SU-DHL-6 (cell line): ENCODE results near the gene F13B.
"Not testable (repeated sequence)": the region's sequence is repeated elsewhere in the genome, so short reads cannot be mapped to it uniquely, and the experiment has no call there.

Experiments used
- H2AFZ ChIP-seq: fragments of 200-600 bp; sonication (generic); 2 replicates; pipeline ENCODE4 v1.6.1; 2014; ENCODE audit warnings: low read depth, mild to moderate bottlenecking, moderate library complexity, mixed read lengths, antibody characterized with exemption, low read length; ENCODE audit not compliant: severe bottlenecking
- H3F3A ChIP-seq: fragments of 200-600 bp; shearing (Covaris generic); 2 replicates; pipeline ENCODE4 v1.6.0; 2016; ENCODE audit warnings: antibody characterized with exemption, mild to moderate bottlenecking; ENCODE audit not compliant: insufficient read depth
- H3K27ac ChIP-seq: fragments of 200-600 bp; sonication (generic); 2 replicates; pipeline ENCODE4 v1.5.1; 2016; ENCODE audit warnings: low read depth, mild to moderate bottlenecking, low read length, moderate library complexity, mixed read lengths
- H3K27me3 ChIP-seq: fragments of 200-600 bp; sonication (generic), shearing (Covaris generic); 2 replicates; pipeline ENCODE4 v1.6.0; 2014; ENCODE audit warnings: mild to moderate bottlenecking, low read length
- H3K36me3 ChIP-seq: fragments of 200-600 bp; sonication (generic); 2 replicates; pipeline ENCODE4 v1.6.1; 2014; ENCODE audit warnings: mild to moderate bottlenecking, low read length, mixed read lengths
- H3K4me2 ChIP-seq: fragments of 300-600, 200-600 bp; shearing (Covaris generic), sonication (generic); 2 replicates; pipeline ENCODE4 v1.6.0; 2014; ENCODE audit warnings: low read length, low read depth, mild to moderate bottlenecking; ENCODE audit not compliant: poor library complexity, severe bottlenecking
- H3K4me3 ChIP-seq: fragments of 200-600 bp; sonication (generic); 2 replicates; pipeline ENCODE4 v1.5.1; 2014; ENCODE audit warnings: antibody characterized with exemption, low read length, mild to moderate bottlenecking, mixed read lengths; ENCODE audit not compliant: insufficient read depth, poor library complexity, severe bottlenecking
- H3K79me2 ChIP-seq: fragments of 200-600 bp; sonication (generic); 2 replicates; pipeline ENCODE4 v1.6.1; 2014; ENCODE audit warnings: mild to moderate bottlenecking, low read length, moderate library complexity; ENCODE audit not compliant: insufficient read depth
- H3K9ac ChIP-seq: fragments of 200-600 bp; sonication (generic); 2 replicates; pipeline ENCODE4 v1.7.0; 2014; ENCODE audit warnings: mild to moderate bottlenecking, low read length
- H3K9me2 ChIP-seq: fragments of 200-600 bp; sonication (generic); replicated peaks from 2 replicates; pipeline ENCODE4 v1.6.1; 2014; ENCODE audit warnings: low read length; ENCODE audit not compliant: insufficient read depth
- H3K9me3 ChIP-seq: fragments of 200-600 bp; sonication (generic); 2 replicates; pipeline ENCODE4 v1.6.1; 2014; ENCODE audit warnings: low read length, mixed read lengths; ENCODE audit not compliant: insufficient read depth
- H4K20me1 ChIP-seq: fragments of 200-600 bp; sonication (generic); 2 replicates; pipeline ENCODE4 v1.6.1; 2014; ENCODE audit warnings: low read depth, mild to moderate bottlenecking, antibody characterized with exemption, low read length, moderate library complexity, mixed read lengths
- EZH2phosphoT487 ChIP-seq: fragments of 200-600 bp; sonication (generic), shearing (Covaris generic); conservative IDR thresholded peaks from 2 replicates; pipeline ENCODE4 v1.6.1; 2018; ENCODE audit warnings: mild to moderate bottlenecking, antibody characterized with exemption, low read length, moderate library complexity, mixed read lengths
- TF ChIP-seq, protein P1 (sequence below): fragments of 200-600 bp; sonication (generic); IDR thresholded peaks from one replicate; pipeline ENCODE4 v1.5.1; 2017; ENCODE audit warnings: antibody characterized with exemption, mild to moderate bottlenecking, low read length, moderate library complexity; ENCODE audit not compliant: insufficient read depth, poor library complexity, severe bottlenecking

Gene F13B

GRCh38 chr1:196997423-196997822, 69.6 kb downstream of the F13B start:
- Histone ChIP-seq H2AFZ (no peak overlapping the region), H4K20me1 (no peaks in the 10 kb centered on the region), H3K9me3 (no peaks in the 10 kb centered on the region), H3K79me2 (no peaks in the 10 kb centered on the region), H3K27ac (no peak overlapping the region), H3K4me3 (no peak overlapping the region), H3K4me2 (no peak overlapping the region), H3K9me2 (no peaks in the 10 kb centered on the region), H3K9ac (no peak overlapping the region), H3F3A (no peaks in the 10 kb centered on the region), H3K36me3 (no peaks in the 10 kb centered on the region), H3K27me3 (no peaks in the 10 kb centered on the region)
- TF ChIP-seq, protein P1, sequence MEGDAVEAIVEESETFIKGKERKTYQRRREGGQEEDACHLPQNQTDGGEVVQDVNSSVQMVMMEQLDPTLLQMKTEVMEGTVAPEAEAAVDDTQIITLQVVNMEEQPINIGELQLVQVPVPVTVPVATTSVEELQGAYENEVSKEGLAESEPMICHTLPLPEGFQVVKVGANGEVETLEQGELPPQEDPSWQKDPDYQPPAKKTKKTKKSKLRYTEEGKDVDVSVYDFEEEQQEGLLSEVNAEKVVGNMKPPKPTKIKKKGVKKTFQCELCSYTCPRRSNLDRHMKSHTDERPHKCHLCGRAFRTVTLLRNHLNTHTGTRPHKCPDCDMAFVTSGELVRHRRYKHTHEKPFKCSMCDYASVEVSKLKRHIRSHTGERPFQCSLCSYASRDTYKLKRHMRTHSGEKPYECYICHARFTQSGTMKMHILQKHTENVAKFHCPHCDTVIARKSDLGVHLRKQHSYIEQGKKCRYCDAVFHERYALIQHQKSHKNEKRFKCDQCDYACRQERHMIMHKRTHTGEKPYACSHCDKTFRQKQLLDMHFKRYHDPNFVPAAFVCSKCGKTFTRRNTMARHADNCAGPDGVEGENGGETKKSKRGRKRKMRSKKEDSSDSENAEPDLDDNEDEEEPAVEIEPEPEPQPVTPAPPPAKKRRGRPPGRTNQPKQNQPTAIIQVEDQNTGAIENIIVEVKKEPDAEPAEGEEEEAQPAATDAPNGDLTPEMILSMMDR: no peak
- TF ChIP-seq EZH2phosphoT487: no peak

GRCh38 chr1:196993916-196994315, 73.1 kb downstream of the F13B start:
- Histone ChIP-seq H3K9ac (no peak overlapping the region), H3K9me3 (no peaks in the 10 kb centered on the region), H3K79me2 (no peaks in the 10 kb centered on the region), H3K4me3 (no peak overlapping the region), H3K4me2 (no peak overlapping the region), H3K9me2 (no peaks in the 10 kb centered on the region), H3F3A (no peaks in the 10 kb centered on the region), H3K27ac (no peak overlapping the region), H2AFZ (no peak overlapping the region), H3K27me3 (no peaks in the 10 kb centered on the region), H4K20me1 (no peaks in the 10 kb centered on the region), H3K36me3 (no peaks in the 10 kb centered on the region)
- TF ChIP-seq, protein P1: no peak
- no peak for TF ChIP-seq EZH2phosphoT487

DNA sequence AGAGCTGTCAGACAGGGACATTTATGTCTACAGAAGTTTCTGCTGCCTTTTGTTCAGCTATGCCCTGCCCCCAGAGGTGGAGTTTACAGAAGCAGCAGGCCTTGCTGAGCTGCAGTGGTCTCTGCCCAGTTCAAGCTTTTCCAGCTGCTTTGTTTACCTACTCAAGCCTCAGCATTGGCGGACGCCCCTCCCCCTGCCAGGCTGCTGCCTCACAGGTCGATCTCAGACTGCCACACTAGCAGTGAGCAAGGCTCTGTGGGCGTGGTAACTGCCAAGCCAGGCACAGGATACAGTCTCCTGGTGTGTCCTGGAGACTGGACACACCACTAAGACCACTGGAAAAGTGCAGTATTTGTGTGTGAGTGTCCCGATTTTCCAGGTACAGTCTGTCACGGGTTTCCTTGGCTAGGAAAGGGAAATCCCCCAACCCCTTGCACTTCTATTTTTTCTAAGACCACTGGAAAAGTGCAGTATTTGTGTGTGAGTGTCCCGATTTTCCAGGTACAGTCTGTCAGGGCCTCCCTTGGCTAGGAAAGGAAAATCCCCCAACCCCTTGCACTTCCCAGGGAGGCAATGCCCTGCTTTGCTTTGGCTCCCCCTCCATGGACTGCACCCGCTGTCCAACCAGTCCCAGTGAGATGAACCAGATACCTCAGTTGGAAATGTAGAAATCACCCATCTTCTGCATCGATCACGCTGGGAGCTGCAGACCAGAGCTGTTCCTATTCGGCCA, 75.0 kb downstream of the F13B start:
- H3K4me2 ChIP-seq, H3K9me2 ChIP-seq, H3K9ac ChIP-seq: not testable (repeated sequence)

More for the DNA sequence above, 75.0 kb downstream of the F13B start:
- H3K4me3 ChIP-seq, H3K27me3 ChIP-seq, H4K20me1 ChIP-seq, H3K27ac ChIP-seq, H3K9me3 ChIP-seq, H3F3A ChIP-seq, H2AFZ ChIP-seq, H3K79me2 ChIP-seq, H3K36me3 ChIP-seq: not testable (repeated sequence)
